HG03139 (cell line): Measurements from ENCODE around the gene PRKCA.
"Not testable (repeated sequence)": the region's sequence is repeated elsewhere in the genome, so short reads cannot be mapped to it uniquely, and the experiment has no call there.

Experiments
- ATAC-seq: cut with Tn5 transposase; IDR thresholded peaks from one replicate; pipeline ENCODE4 v1.9.1; 2021; ENCODE audit not compliant: unreplicated experiment

The PRKCA gene

GRCh38 chr17:66432996-66433551 is 130.7 kb downstream of the PRKCA start:
- ATAC-seq, result no peak

- ATAC-seq, result no peak
Observed at GRCh38 chr17:66435182-66435581, 132.8 kb downstream of the PRKCA start.

- ATAC-seq, result no peak
Observed at GRCh38 chr17:66436631-66437030, 134.2 kb downstream of the PRKCA start.

- ATAC-seq, result no peak
Observed at GRCh38 chr17:66437476-66438026, 135.1 kb downstream of the PRKCA start.

GRCh38 chr17:66438101-66438500 is 135.7 kb downstream of the PRKCA start:
- ATAC-seq, result no peak

- ATAC-seq, result peak; percentile 83
Observed at GRCh38 chr17:66441101-66441661, 138.8 kb downstream of the PRKCA start.

- no peak for ATAC-seq
Observed at GRCh38 chr17:66443166-66443565, 140.8 kb downstream of the PRKCA start.

- ATAC-seq, result no peak
Observed at GRCh38 chr17:66443606-66444005, 141.2 kb downstream of the PRKCA start.

GRCh38 chr17:66444031-66444430 is 141.6 kb downstream of the PRKCA start:
- ATAC-seq, result no peak

- no peak for ATAC-seq
Observed at GRCh38 chr17:66445229-66445628, 142.8 kb downstream of the PRKCA start.

- ATAC-seq, result no peak
Observed at GRCh38 chr17:66446419-66446818, 144.0 kb downstream of the PRKCA start.

GRCh38 chr17:66447159-66447558 is 144.7 kb downstream of the PRKCA start:
- ATAC-seq, result no peak

- no peak for ATAC-seq
Observed at GRCh38 chr17:66448026-66448639, 145.7 kb downstream of the PRKCA start.

GRCh38 chr17:66449418-66449977 is 147.1 kb downstream of the PRKCA start:
- ATAC-seq, result no peak

- no peak for ATAC-seq
Observed at GRCh38 chr17:66450008-66450851, 147.8 kb downstream of the PRKCA start.

- ATAC-seq, result no peak
Observed at GRCh38 chr17:66450852-66451158, 148.4 kb downstream of the PRKCA start.

- no peak for ATAC-seq
Observed at GRCh38 chr17:66451188-66452149, 149.1 kb downstream of the PRKCA start.

GRCh38 chr17:66455060-66455459 is 152.6 kb downstream of the PRKCA start:
- no peak for ATAC-seq

GRCh38 chr17:66457499-66457898 is 155.1 kb downstream of the PRKCA start:
- ATAC-seq, result not testable (repeated sequence)

- ATAC-seq, result no peak
Observed at GRCh38 chr17:66458782-66459181, 156.4 kb downstream of the PRKCA start.
